A673 (cell line): Measurements from ENCODE around the gene CYP2C9.

Source experiments
- CTCF ChIP-seq: fragments of 300-800, 200-600 bp; sonication (generic); conservative IDR thresholded peaks from 2 replicates; pipeline ENCODE4 v1.5.1; 2017; ENCODE audit warnings: low read depth, mild to moderate bottlenecking, antibody characterized with exemption, low read length, moderate library complexity, mixed read lengths
- EZH2 ChIP-seq: fragments of 200-600 bp; sonication (generic); IDR thresholded peaks from 2 replicates; pipeline ENCODE4 v1.6.1; 2017; ENCODE audit warnings: borderline replicate concordance, low read depth, mild to moderate bottlenecking, mixed read lengths, antibody characterized with exemption, low read length; ENCODE audit not compliant: poor library complexity, severe bottlenecking

GRCh38 chr10:94936721-94937120 lies 1.7 kb upstream of the CYP2C9 start:
- TF ChIP-seq CTCF (no peak), EZH2 (no peak)
